ENCODE results near the gene TIMP2.

- TF ChIP-seq POLR2A (IDR thresholded peaks at IDR 0.05; ENCODE audit: low read depth, low read length) (no peak), TAF1 (IDR thresholded peaks at IDR 0.05; ENCODE audit: borderline replicate concordance, low read depth, low read length) (no peak)
These were observed 27.5 kb downstream of the TIMP2 start for GRCh38 chr17:78897664-78898047.
